HFFc6 (cell line): ENCODE results near the gene AMIGO1. TPM values are rescaled to one million over a fixed set of nuclear protein-coding genes. Genes with fewer than 3 reads are reported as not detected.
A peak's percentile ranks its signal among the peaks of the same experiment; 100 is the strongest.
"Not testable (repeated sequence)": the region's sequence is repeated elsewhere in the genome, so short reads cannot be mapped to it uniquely, and the experiment has no call there.

Source experiments
- DNase-seq: peaks from one replicate; pipeline ENCODE4 v3.0.0-alpha.2; 2018
- H3K27ac Mint-ChIP-seq: 2 replicates; pipeline ENCODE4 v1.8.0; 2020; ENCODE audit warnings: mild to moderate bottlenecking, mixed read lengths
- H3K27me3 Mint-ChIP-seq: 2 replicates; pipeline ENCODE4 v1.8.0; 2021; ENCODE audit warnings: mild to moderate bottlenecking, moderate library complexity, mixed read lengths; ENCODE audit not compliant: insufficient read depth
- H3K36me3 Mint-ChIP-seq: 2 replicates; pipeline ENCODE4 v1.8.0; 2021; ENCODE audit warnings: low read depth, mixed read lengths
- H3K4me1 Mint-ChIP-seq: 2 replicates; pipeline ENCODE4 v1.8.0; 2020; ENCODE audit warnings: low read depth, mixed read lengths
- H3K4me3 Mint-ChIP-seq: 2 replicates; pipeline ENCODE4 v1.8.0; 2020; ENCODE audit warnings: mild to moderate bottlenecking, moderate library complexity, mixed read lengths
- H3K9me3 Mint-ChIP-seq: 2 replicates; pipeline ENCODE4 v1.8.0; 2020; ENCODE audit warnings: mild to moderate bottlenecking, mixed read lengths
- total RNA-seq, 6 experiments: library from RNA; stranded (reverse); fragmentation: NEBNext Ultra II Directional; extraction: Animal tissue kit (Norgen Biotek cat#: 25700); gene quantifications; 2 replicates in 1 of 6; 3 replicates in 5 of 6; pipeline ENCODE4 v1.2.3, GENCODE V29; 2021
- TF ChIP-seq, protein P1 (sequence below): fragments of 200-600 bp; sonication (generic); IDR thresholded peaks from 2 replicates; pipeline ENCODE4 v1.5.0; 2021; ENCODE audit warnings: antibody characterized with exemption, mild to moderate bottlenecking

Gene AMIGO1
- total RNA-seq, 6 experiments from 2014 or later, result 3.0 to 8.3 (median 4.3) TPM

DNA sequence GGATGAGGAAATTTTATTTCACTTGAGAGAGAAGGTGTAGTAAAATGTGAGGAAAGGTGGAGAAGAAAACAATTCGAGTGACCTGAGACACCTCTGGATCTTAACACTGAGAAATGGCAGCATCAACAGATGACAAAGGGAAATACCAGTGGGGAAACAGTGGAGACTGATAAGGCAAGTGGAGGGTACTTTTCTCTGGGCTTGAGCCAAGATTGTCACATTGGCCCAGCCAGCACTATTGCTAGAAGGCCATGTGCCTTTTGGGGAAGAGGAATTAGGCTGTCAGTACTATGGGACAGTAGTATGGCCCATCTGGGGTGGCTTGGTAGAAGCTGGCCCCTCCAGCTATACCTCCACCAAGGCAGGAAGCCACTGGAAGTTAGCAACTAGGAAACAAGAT lies 34.8 kb downstream of the AMIGO1 start:
- no peak overlapping the region for H3K4me3 Mint-ChIP-seq
- TF ChIP-seq, protein P1, sequence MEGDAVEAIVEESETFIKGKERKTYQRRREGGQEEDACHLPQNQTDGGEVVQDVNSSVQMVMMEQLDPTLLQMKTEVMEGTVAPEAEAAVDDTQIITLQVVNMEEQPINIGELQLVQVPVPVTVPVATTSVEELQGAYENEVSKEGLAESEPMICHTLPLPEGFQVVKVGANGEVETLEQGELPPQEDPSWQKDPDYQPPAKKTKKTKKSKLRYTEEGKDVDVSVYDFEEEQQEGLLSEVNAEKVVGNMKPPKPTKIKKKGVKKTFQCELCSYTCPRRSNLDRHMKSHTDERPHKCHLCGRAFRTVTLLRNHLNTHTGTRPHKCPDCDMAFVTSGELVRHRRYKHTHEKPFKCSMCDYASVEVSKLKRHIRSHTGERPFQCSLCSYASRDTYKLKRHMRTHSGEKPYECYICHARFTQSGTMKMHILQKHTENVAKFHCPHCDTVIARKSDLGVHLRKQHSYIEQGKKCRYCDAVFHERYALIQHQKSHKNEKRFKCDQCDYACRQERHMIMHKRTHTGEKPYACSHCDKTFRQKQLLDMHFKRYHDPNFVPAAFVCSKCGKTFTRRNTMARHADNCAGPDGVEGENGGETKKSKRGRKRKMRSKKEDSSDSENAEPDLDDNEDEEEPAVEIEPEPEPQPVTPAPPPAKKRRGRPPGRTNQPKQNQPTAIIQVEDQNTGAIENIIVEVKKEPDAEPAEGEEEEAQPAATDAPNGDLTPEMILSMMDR, result no peak
- H3K27ac Mint-ChIP-seq, result no peak overlapping the region
- DNase-seq, result no peak
- H3K9me3 Mint-ChIP-seq, result no peaks in the 10 kb centered on the region
- H3K36me3 Mint-ChIP-seq, result peaks cover 9% of the 10 kb centered on the region; the same call in 1 of the 2 replicates
- peaks cover 3% of the 10 kb centered on the region for H3K27me3 Mint-ChIP-seq
- no peaks in the 10 kb centered on the region; the same call in 1 of the 2 replicates for H3K4me1 Mint-ChIP-seq

DNA sequence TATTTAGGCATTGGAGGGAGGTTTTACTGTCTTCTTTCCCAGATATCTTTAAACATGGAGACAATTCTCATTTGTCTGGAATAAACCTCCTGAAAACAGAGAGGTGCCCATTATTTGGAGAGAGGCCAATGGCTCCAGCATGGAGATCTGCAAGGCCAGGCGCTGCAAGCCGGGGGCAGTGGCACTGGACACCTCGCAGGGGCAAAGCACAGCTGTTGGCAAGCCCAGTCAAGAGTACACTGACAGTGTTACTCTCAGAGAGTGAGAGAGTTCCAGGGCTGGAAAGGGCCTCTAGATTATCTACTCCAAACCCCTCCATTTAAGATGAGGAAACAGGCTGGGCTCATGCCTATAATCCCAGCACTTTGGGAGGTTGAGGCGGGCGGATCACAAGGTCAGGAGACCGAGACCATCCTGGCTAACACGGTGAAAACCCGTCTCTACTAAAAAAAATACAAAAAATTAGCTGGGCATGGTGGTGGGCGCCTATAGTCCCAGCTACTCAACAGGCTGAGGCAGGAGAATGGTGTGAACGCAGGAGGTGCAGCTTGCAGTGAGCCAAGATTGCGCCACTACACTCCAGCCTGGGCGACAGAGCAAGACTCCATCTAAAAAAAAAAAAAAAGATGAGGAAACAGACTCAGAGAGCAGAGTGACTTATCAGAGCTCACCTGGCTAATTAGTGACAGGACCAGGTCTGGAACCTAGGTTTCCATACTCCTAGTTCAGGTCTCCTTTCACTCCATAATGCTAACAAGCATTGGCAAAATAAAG lies 36.1 kb downstream of the AMIGO1 start:
- H3K36me3 Mint-ChIP-seq, H3K4me1 Mint-ChIP-seq, DNase-seq, H3K4me3 Mint-ChIP-seq, H3K9me3 Mint-ChIP-seq, H3K27me3 Mint-ChIP-seq, H3K27ac Mint-ChIP-seq: not testable (repeated sequence)

DNA sequence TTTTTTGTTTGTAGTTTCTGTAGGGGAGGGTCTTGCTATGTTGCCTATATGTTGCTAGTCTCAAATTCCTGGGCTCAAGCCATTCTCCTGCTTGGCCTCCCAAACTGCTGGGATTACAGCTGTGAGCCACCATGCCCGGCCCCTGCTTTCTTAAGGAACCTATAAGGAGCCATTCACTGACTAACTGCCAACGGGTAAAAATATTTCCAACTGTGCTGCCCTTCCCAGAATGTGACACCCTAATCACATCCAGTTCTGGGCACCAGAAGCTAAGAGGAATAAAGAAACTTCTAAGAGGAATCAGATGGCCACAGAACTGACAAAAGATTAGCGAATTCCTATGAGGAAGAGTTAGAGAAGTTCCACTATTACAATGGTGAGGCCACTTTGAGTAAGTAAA lies 36.7 kb downstream of the AMIGO1 start:
- TF ChIP-seq, protein P1, result no peak
- H3K4me3 Mint-ChIP-seq, result no peak overlapping the region
- no peaks in the 10 kb centered on the region; the same call in none of the 2 replicates for H3K27me3 Mint-ChIP-seq
- H3K27ac Mint-ChIP-seq, result no peak overlapping the region
- no peak for DNase-seq
- no peaks in the 10 kb centered on the region for H3K9me3 Mint-ChIP-seq
- peaks cover 8% of the 10 kb centered on the region; the same call in 1 of the 2 replicates for H3K4me1 Mint-ChIP-seq
- peaks cover 6% of the 10 kb centered on the region; the same call in 1 of the 2 replicates for H3K36me3 Mint-ChIP-seq

DNA sequence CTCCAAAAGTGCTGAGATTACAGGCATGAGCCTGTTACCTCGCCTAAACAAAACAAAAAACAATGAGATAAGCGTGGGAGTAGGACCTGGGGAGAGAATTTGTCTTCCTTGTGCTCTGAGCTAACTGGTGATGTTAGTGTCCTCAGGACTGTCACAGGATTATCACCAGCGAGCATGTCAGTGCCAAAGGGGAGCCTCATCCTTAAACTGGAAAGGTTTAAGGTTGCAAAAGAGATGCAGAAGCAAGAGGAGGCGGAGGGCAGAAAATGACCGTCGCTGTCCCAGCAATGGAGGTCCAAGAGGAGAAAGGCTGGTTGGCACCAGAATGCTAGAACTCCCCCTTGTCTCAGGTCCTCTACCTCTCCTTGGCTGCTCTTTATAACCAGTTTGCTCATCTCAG lies 39.3 kb downstream of the AMIGO1 start:
- Mint-ChIP-seq H3K4me1 (peaks cover 8% of the 10 kb centered on the region; the same call in 1 of the 2 replicates), H3K4me3 (no peak overlapping the region), H3K27me3 (no peaks in the 10 kb centered on the region; the same call in 1 of the 2 replicates), H3K9me3 (no peaks in the 10 kb centered on the region), H3K36me3 (no peaks in the 10 kb centered on the region), H3K27ac (no peak overlapping the region)
- no peak for DNase-seq
- TF ChIP-seq, protein P1, result no peak

DNA sequence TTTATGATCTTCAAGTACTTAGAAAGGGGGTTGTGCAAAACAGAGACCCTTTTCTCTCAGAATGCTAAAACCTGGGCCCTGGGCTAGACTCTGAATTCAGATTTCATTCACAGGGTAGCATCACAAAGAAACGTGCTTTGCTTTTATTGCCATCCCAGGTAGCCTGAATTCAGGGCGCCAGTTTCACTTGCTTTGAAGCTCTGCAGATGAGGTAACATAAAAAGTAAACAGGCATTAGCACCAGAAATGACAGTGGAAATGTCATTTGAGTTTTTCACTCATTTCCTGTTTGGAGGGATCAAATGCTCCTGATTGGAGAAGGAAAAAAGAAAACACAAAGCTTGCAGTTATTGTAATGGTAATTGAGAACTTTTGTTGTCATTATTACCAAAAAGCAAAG lies 40.6 kb downstream of the AMIGO1 start:
- Mint-ChIP-seq H3K9me3 (no peaks in the 10 kb centered on the region), H3K27ac (no peak overlapping the region), H3K4me1 (peaks cover 16% of the 10 kb centered on the region; the same call in 1 of the 2 replicates), H3K36me3 (no peaks in the 10 kb centered on the region), H3K4me3 (no peak overlapping the region), H3K27me3 (no peaks in the 10 kb centered on the region; the same call in 1 of the 2 replicates)
- DNase-seq, result no peak
- TF ChIP-seq, protein P1, result no peak

DNA sequence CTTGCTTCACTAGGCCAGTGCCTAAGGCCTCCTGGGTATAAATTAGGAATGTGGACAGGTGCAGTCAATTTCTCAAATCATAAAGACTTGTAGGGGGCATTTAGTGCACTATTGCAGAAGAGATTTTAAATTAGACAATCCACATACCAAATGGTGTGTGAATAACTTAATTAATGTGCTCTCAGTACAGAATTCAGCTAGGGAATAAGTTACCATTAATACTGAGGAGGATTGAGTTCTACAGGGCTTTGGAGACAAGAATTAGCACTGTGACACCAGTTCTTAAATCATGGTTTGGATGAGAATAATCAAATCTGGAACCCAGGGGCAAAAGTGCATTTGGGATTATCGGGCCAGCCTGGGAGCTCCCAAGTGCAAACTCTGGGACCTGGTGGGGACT lies 41.5 kb downstream of the AMIGO1 start:
- Mint-ChIP-seq H3K4me1 (peaks cover 19% of the 10 kb centered on the region), H3K4me3 (peak overlapping the region; percentile 85; the same call in 1 of the 2 replicates), H3K27ac (no peak overlapping the region), H3K36me3 (no peaks in the 10 kb centered on the region), H3K9me3 (no peaks in the 10 kb centered on the region), H3K27me3 (no peaks in the 10 kb centered on the region; the same call in 1 of the 2 replicates)
- TF ChIP-seq, protein P1, result no peak
- DNase-seq, result no peak
